ENCODE results near the gene NINL. TPM values are rescaled to one million over a fixed set of nuclear protein-coding genes. Genes with fewer than 3 reads are reported as not detected.
A peak's percentile ranks its signal among the peaks of the same experiment; 100 is the strongest.

Gene NINL
- total RNA-seq, 1 experiment from 2014 or later: 10.7 TPM

DNA sequence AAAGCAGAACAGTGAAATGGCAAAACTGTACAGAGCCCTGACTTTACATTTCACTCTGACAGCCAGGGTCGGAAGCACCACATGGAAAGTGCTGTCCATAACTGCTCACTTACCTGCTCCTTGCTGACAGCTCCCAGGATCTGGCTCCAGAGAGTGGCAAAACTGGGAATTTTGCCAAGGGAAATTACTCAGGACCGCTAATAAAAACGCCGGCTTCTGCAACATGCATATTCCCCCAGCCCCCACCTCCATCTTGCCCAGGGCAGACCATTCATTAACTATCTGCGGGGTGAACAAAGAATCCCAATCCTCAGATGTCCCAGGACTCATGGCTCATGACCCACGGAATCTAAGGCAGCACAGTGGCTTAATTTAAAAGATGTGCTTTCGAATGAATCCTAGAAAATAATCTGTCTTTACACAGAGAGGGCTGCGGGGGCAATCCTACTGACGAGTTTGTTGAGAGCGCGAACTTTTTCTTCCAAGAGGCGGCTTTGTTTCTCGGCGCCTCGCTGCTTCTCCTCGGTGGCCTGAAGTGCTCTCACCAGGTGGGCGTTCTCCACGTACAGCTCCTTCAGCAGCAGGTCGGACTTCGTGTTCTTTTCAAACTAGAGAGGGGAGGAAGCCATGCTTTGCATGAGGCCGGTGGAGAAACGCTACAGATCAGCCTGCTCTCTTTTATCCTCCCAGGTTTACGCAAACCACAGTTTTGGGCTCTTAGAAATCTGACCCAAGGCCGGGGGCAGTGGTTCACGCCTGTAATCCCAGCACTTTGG, 132.1 kb downstream of the NINL start:
- Histone ChIP-seq H3K4me1 (replicated peaks) (no peaks in the 10 kb centered on the region), H3K27me3 (replicated peaks) (no peaks in the 10 kb centered on the region), H3K9me3 (replicated peaks) (no peaks in the 10 kb centered on the region), H3K27ac (no peak overlapping the region), H3K36me3 (peaks cover 30% of the 10 kb centered on the region), H3K4me3 (no peak overlapping the region)
- DNase-seq (ENCODE audit: low read depth in 1 of 2, low spot score in 2 of 2): no peak

- Histone ChIP-seq H3K4me3 (no peak overlapping the region), H3K4me1 (replicated peaks) (no peaks in the 10 kb centered on the region), H3K27me3 (replicated peaks) (no peaks in the 10 kb centered on the region), H3K9me3 (replicated peaks) (no peaks in the 10 kb centered on the region), H3K36me3 (peaks cover 39% of the 10 kb centered on the region), H3K27ac (no peak overlapping the region)
- no peak for DNase-seq (ENCODE audit: low read depth in 1 of 2, low spot score in 2 of 2)
Measured at GRCh38 chr20:25452333-25452732, 133.0 kb downstream of the NINL start.

DNA sequence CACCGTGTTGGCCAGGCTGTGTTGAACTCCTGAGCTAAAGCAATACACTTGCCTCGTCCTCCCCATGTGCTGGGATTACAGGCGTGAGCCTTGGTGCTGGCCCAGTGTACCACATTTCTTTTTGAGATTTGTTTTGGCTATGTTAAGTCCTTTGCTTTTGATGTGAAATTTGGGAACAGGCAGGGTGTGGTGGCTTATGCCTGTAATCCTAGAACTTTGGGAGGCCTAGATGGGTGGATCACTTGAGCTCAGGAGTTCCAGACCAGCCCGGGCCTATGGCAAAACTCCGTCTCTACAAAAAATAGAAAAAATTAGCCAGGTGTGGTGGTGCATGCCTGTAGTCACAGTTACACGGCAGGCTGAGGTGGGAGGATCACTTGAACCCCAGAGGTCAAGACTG, 137.7 kb downstream of the NINL start:
- Histone ChIP-seq H3K27ac (no peak overlapping the region), H3K27me3 (replicated peaks) (no peaks in the 10 kb centered on the region), H3K4me3 (no peak overlapping the region), H3K4me1 (replicated peaks) (no peaks in the 10 kb centered on the region), H3K36me3 (peaks cover 64% of the 10 kb centered on the region), H3K9me3 (replicated peaks) (no peaks in the 10 kb centered on the region)
- DNase-seq (ENCODE audit: low read depth in 1 of 2, low spot score in 2 of 2): no peak

- H3K27ac ChIP-seq: no peak overlapping the region
- no peaks in the 10 kb centered on the region for H3K27me3 ChIP-seq (replicated peaks)
- H3K4me1 ChIP-seq (replicated peaks): no peaks in the 10 kb centered on the region
- DNase-seq (ENCODE audit: low read depth in 1 of 2, low spot score in 2 of 2): no peak
- no peaks in the 10 kb centered on the region for H3K9me3 ChIP-seq (replicated peaks)
- peaks cover 74% of the 10 kb centered on the region for H3K36me3 ChIP-seq
- no peak overlapping the region for H3K4me3 ChIP-seq
Measured at GRCh38 chr20:25444556-25444955, 140.8 kb downstream of the NINL start.

DNA sequence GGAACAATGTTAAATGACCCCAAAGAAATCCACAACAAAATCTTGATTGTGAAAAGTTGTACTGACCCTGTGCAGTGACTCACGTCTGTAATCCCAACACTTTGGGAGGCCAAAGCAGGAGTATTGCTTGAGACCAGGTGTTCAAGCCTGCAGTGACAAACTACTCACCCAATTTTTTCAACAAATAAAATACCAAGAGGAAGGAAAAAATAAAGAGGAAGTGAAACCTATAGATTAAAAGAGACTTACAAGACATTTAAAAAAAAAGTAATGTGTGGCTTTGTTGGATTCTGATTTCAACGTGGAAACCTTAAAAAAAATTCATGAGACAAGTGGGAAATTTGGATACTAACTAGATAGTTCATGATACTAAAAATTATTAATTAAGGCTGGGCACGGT, 146.0 kb downstream of the NINL start:
- Histone ChIP-seq H3K27me3 (replicated peaks) (no peaks in the 10 kb centered on the region), H3K4me1 (replicated peaks) (no peaks in the 10 kb centered on the region), H3K36me3 (peaks cover 65% of the 10 kb centered on the region), H3K4me3 (no peak overlapping the region), H3K27ac (no peak overlapping the region), H3K9me3 (replicated peaks) (no peaks in the 10 kb centered on the region)
- no peak for DNase-seq (ENCODE audit: low read depth in 1 of 2, low spot score in 2 of 2)

- H3K27me3 ChIP-seq (replicated peaks): no peaks in the 10 kb centered on the region
- DNase-seq (ENCODE audit: low read depth in 1 of 2, low spot score in 2 of 2): no peak
- no peak overlapping the region for H3K4me3 ChIP-seq
- H3K36me3 ChIP-seq: peaks cover 65% of the 10 kb centered on the region
- H3K4me1 ChIP-seq (replicated peaks): no peaks in the 10 kb centered on the region
- H3K27ac ChIP-seq: no peak overlapping the region
- no peaks in the 10 kb centered on the region for H3K9me3 ChIP-seq (replicated peaks)
Measured at GRCh38 chr20:25437153-25437581, 148.2 kb downstream of the NINL start.

- Histone ChIP-seq H3K4me1 (replicated peaks) (no peaks in the 10 kb centered on the region), H3K27ac (no peak overlapping the region), H3K36me3 (peaks cover 72% of the 10 kb centered on the region), H3K4me3 (no peak overlapping the region), H3K9me3 (replicated peaks) (no peaks in the 10 kb centered on the region), H3K27me3 (replicated peaks) (no peaks in the 10 kb centered on the region)
- DNase-seq (ENCODE audit: low read depth in 1 of 2, low spot score in 2 of 2): no peak
Measured at GRCh38 chr20:25424536-25424935, 160.8 kb downstream of the NINL start.

DNA sequence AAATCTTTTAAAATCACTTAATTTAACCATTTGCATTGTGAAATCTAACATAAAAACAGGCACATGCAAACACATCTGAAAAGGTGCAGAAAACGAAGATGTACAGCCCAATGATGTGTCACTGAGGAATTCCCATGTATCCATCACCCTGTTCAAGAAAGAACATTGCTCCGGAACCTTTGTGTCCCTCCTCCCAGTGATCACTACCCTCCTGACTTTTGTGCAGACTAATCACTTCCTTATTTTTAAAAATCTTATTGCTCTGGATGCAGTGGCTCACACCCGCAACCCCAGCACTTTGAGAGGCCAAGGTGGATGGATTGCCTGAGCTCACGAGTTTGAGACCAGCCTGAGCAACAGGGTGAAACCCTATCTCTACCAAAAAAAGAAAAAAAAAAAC, 163.3 kb downstream of the NINL start:
- Histone ChIP-seq H3K27ac (no peak overlapping the region), H3K4me3 (no peak overlapping the region), H3K9me3 (replicated peaks) (no peaks in the 10 kb centered on the region), H3K4me1 (replicated peaks) (no peaks in the 10 kb centered on the region), H3K36me3 (peaks cover 81% of the 10 kb centered on the region), H3K27me3 (replicated peaks) (no peaks in the 10 kb centered on the region)
- no peak for DNase-seq (ENCODE audit: low read depth in 1 of 2, low spot score in 2 of 2)

DNA sequence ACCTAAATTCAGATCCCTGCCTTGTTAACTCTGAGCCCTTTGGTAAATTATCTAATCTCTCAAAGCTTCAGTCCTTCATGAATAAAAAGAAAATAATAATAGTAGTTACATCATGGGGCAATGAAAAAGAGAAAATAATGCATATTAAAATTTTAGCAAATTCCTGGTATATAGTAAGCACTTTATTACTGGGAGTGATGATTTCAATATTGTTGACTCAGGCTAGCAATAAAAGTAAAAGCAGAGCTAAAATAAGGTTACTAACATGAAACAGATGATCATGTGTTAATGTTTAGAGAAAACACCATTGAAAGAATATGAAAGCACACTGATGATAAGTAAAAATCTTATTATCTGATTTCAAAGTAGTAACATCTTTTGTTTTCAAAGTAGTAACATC, 164.2 kb downstream of the NINL start:
- H3K27me3 ChIP-seq (replicated peaks): no peaks in the 10 kb centered on the region
- no peaks in the 10 kb centered on the region for H3K9me3 ChIP-seq (replicated peaks)
- no peak for DNase-seq (ENCODE audit: low read depth in 1 of 2, low spot score in 2 of 2)
- no peaks in the 10 kb centered on the region for H3K4me1 ChIP-seq (replicated peaks)
- peaks cover 81% of the 10 kb centered on the region for H3K36me3 ChIP-seq
- no peak overlapping the region for H3K4me3 ChIP-seq
- H3K27ac ChIP-seq: no peak overlapping the region

DNA sequence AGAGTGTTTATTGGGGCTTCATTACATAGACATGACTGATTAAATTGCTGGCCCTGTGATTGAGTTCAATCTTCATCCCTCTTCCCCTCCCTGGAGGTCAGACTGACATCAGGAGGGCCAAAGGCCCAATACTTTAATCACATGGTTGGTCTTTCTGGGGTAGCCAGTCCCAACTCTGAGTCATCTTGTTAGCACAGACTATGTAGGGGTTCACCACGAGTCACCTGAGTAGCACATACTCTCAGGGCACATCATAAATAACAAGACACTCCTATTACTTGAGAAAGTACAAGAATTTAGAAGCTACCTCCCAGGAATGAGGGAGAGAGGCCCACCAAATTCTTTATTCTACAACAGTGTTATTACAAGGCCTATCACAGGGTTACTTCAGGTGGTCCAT, 166.6 kb downstream of the NINL start:
- peak in 1 of 2 experiments; percentile 4 for DNase-seq (ENCODE audit: low read depth in 1 of 2, low spot score in 2 of 2)
- H3K27ac ChIP-seq: no peak overlapping the region
- H3K27me3 ChIP-seq (replicated peaks): no peaks in the 10 kb centered on the region
- H3K4me3 ChIP-seq: no peak overlapping the region
- H3K36me3 ChIP-seq: peaks cover 80% of the 10 kb centered on the region
- H3K9me3 ChIP-seq (replicated peaks): no peaks in the 10 kb centered on the region
- no peaks in the 10 kb centered on the region for H3K4me1 ChIP-seq (replicated peaks)

DNA sequence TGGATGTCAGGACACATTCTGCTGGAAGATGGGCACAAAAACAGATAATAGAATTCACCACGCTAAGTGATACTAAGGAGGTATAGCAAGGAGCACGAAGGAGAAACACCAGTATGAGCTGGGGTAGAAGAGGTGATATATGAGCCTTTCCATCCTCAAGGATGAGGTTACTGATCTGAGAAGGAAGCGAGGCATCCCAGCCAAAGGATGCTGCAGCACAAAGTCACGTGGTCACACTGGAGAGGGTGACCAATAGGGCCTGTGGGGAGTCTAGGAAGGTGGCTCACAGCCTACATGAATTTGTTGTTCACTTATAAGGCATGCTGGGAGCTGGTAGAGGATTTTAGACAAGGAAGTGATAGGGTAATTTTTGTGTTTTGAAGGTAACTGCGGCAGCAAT, 176.4 kb downstream of the NINL start:
- DNase-seq (ENCODE audit: low read depth in 1 of 2, low spot score in 2 of 2): peak in 1 of 2 experiments; percentile 30
- H3K4me3 ChIP-seq: peak overlapping the region; percentile 73

DNA sequence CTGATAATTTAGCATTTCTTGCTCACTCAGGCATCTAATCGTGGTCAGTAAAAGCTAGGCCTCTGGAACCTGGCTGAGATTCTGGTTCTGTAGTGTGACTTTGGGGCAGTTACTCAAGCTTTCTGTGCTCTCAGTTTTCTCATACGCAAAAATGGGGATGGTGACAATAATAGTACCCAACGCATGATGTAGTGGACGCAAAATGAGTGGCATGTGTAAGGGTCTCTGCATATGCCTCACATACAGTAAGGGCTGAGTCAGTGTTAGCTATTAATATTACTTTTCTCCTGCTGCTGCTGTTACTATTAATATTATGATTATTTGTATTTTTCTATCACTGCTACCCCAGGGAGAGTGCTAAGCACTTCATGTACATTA, 177.2 kb downstream of the NINL start:
- no peak for DNase-seq (ENCODE audit: low read depth in 1 of 2, low spot score in 2 of 2)
- Histone ChIP-seq H3K27ac (peak overlapping the region; percentile 80), H3K36me3 (peaks cover 32% of the 10 kb centered on the region), H3K9me3 (replicated peaks) (peaks cover 6% of the 10 kb centered on the region; the same call in 1 of the 2 replicates), H3K4me3 (peak overlapping the region; percentile 73), H3K27me3 (replicated peaks) (no peaks in the 10 kb centered on the region), H3K4me1 (replicated peaks) (peaks cover 14% of the 10 kb centered on the region)

More for the DNA sequence above, 176.4 kb downstream of the NINL start:
- Histone ChIP-seq H3K9me3 (replicated peaks) (no peaks in the 10 kb centered on the region), H3K27me3 (replicated peaks) (no peaks in the 10 kb centered on the region), H3K4me1 (replicated peaks) (peaks cover 14% of the 10 kb centered on the region), H3K27ac (no peak overlapping the region), H3K36me3 (peaks cover 38% of the 10 kb centered on the region)

GRCh38 chr20:25407311-25408169, 177.8 kb downstream of the NINL start, which contains the start of gene GINS1:
TSS of gene GINS1 (plus strand) at chr20:25407673. CDS start at chr20:25407821, 148 bp downstream.
- H3K36me3 ChIP-seq: peaks cover 32% of the 10 kb centered on the region
- H3K27me3 ChIP-seq (replicated peaks): no peaks in the 10 kb centered on the region
- H3K9me3 ChIP-seq (replicated peaks): peaks cover 8% of the 10 kb centered on the region; the same call in 1 of the 2 replicates
- DNase-seq (ENCODE audit: low read depth in 1 of 2, low spot score in 2 of 2): peak; percentile 94 to 95
- peak within 1 kb of the TSS; percentile 73 for H3K4me3 ChIP-seq
- peak within 1 kb of the TSS; percentile 80 for H3K27ac ChIP-seq
- peaks cover 14% of the 10 kb centered on the region for H3K4me1 ChIP-seq (replicated peaks)
